ENCODE measurements around the gene CAPZB.

Gene CAPZB

GRCh38 chr1:19381261-19381660 is 104.1 kb downstream of the CAPZB start:
- no peak for DNase-seq

DNA sequence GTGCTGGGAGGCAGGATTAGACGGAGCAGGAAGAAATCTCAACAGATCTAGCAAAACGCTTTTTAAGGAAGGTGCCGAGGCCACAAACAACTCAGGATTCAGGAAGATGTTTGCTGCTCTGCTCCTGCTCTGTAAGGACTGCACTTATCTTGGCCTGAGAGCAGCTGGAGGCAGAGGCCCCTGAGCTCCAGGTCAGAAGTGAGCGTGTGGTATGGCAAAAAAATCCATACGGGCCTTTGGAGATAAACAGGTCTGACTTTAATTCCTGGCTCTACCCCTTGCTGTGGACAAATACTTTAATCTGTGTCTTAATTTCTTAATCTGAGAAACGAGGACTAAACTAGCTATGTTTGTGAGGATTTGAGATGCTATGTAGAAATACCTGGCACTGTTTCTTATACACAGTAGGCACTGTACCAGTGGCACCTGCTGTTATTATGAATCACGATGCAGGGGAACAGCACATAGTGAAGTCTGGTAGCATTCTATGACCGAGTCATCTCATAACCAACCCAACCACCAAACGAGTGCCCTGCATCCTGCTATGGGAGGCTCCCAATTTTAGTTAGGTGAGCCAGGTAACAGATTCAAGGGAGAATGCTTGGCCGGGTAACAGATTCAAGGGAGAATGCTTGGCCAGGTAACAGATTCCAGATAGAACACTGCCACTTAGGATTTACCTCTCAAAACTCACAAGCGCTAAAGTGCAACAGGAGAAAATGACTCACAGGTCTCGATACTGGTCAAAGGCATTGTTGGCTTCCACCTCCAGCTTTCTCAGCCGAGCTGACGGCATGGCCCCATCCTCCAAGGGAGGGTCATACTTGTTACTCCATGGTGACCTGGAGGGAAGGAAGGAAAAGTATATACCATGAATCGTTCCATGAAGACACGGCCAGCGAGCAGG is 107.3 kb downstream of the CAPZB start:
- DNase-seq: no peak

GRCh38 chr1:19376428-19377372 is 108.6 kb downstream of the CAPZB start:
- DNase-seq: no peak

- DNase-seq: no peak
Observed at GRCh38 chr1:19375631-19376400, 109.5 kb downstream of the CAPZB start.

GRCh38 chr1:19374926-19375325 is 110.4 kb downstream of the CAPZB start:
- DNase-seq: no peak

GRCh38 chr1:19374083-19374801 is 111.1 kb downstream of the CAPZB start:
- DNase-seq: peak in 1 of 2 donors; percentile 10

GRCh38 chr1:19373211-19374082 is 111.9 kb downstream of the CAPZB start:
- DNase-seq: no peak

DNA sequence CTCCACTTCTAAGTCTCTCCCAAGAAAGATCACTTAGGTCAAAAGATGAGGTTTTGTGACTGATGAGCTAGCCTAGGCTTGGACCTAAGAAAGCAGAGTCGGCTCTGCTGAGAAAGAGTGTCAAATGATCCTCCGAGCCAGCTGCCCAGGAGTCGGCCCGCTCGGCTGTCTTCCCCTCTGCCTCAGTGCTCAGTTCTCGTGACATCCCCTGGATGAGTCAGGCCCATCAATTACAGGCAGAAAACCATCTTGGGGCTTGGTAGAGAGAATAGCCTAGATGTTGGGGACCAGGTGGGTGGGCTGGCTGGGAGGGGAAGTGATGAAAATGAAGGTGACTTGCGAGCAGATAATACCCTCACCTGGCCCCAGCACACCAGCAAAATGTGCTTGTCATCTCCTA is 112.7 kb downstream of the CAPZB start:
- no peak for DNase-seq

DNA sequence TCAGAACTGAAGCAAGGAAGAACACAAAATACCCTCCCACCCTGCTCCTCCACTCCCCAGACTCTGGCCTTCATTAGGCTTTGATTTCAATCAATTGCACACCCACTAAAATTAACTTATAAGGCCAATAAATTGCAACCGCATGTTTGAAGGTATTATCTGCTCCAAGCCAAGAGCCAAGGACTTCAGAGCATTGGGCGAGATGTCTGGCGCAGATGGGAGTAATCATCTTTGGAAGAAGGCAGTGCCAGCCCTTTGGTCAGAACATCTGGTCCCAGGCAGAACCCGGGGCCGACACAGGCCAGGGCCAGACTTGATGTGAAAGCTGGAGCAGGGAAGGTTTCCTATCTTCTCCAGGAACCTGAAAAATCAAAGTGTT is 113.2 kb downstream of the CAPZB start:
- DNase-seq: no peak

- DNase-seq: no peak
Observed at GRCh38 chr1:19371226-19372135, 113.9 kb downstream of the CAPZB start.

DNA sequence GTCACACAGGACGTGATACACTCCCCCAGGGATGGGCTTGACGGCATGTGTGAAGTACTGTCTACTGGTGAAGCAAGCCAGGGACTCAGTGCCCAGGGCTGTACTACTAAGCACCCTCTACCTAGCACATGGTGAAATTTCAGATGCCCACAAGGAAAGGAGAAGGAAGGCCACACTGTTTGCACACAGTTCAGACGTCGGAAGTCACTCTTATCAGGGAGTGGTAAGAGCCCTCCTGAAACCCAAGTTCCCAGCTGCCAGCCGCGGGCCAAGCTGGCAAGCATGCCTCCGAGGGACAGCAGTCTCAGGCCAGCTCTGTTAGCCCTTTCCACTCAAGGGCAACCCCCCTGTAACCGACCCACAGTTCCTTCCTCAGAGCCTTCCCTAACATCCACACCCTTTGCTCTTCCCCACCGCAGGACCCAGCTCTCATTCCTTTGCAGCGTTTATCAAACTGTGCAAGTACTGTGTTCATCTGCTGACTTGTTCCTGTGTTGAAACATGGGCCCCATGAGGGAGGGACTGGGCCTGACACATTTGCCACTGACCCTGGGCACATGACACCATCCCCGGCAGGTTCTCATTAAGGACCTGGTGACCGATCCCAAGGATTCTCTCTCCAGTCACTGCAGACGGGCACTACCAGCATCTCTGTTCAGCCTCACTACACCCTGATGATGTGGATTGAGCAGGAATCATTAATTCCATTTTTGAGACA is 114.7 kb downstream of the CAPZB start:
- DNase-seq: no peak

GRCh38 chr1:19369396-19370090 is 115.8 kb downstream of the CAPZB start:
- DNase-seq: no peak

- no peak for DNase-seq
Observed at GRCh38 chr1:19368964-19369363, 116.4 kb downstream of the CAPZB start.

GRCh38 chr1:19368050-19368449 is 117.3 kb downstream of the CAPZB start:
- DNase-seq: no peak

GRCh38 chr1:19367584-19368041 is 117.7 kb downstream of the CAPZB start:
- DNase-seq: no peak

DNA sequence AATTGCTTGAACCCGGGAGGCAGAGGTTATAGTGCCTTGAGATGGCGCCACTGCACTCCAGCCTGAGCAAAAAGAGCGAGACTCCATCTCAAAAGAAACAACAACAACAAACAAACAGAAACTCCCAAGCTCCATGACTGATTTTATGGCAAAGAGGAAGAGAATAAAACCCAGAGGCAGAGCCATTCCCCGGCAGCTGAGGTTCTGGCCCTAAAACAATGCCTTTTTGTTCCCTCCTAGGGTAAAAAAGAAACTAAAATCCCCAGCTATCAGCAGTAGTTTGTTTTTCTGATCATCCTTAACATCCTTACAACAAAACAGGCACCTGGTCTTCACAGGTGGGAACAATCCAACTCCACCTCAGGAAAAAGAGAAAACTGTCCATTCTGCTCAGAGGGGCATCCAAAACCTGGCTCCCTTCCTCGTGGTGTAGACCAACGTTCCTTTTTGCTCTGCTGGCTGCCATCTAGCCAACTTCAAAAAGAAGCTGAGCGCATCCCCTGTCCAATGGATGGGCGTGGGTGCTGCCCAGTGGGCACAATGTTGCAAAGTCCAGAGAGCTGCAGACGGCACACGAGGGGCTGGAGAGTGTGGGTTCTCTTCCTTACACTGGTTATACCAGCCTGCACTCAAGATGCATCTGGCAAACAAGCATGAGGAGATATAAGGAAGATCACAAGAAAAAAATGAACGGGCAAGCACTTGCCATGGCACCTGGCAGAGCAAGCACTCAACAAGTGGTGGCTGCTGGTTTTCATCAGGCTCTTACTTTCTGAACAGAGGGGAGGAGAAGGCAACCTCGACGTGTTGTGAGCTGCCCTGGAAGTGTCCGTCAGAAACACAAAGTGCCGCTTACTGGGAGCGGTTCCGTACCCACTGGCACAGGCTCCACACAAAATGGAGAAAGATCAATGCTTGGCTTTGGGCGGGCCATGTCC is 118.5 kb downstream of the CAPZB start:
- DNase-seq: no peak

GRCh38 chr1:19365721-19366120 is 119.6 kb downstream of the CAPZB start:
- no peak for DNase-seq

Data from CD4-positive, alpha-beta T cell treated with Interferon alpha-2 for 1 hour (primary cell).